Fibroblast of the aortic adventitia (primary cell): ENCODE measurements around the gene UBAC2. TPM values are rescaled to one million over a fixed set of nuclear protein-coding genes. Genes with fewer than 3 reads are reported as not detected.

Source experiments
- DNase-seq: peaks from one replicate; pipeline ENCODE4 v3.0.0-alpha.2; 2010; ENCODE audit warnings: low read depth
- H3K4me3 ChIP-seq: 2 replicates; pipeline ENCODE4 v1.5.1; 2011; ENCODE audit warnings: low read depth, mild to moderate bottlenecking, control low read depth, low read length, moderate library complexity
- total RNA-seq: library from RNA; depleted of rRNA; stranded (reverse); fragments of >200 nt; gene quantifications from 2 replicates; pipeline ENCODE4 v1.2.3, GENCODE V29; 2012; ENCODE audit warnings: low replicate concordance
- TF ChIP-seq, protein P1 (sequence below): IDR thresholded peaks from 2 replicates; pipeline ENCODE4 v1.5.1; 2011; ENCODE audit warnings: mild to moderate bottlenecking, low read length, control low read depth, inconsistent platforms; ENCODE audit not compliant: insufficient read depth

Gene UBAC2
- total RNA-seq, 1 donor = 33.8 TPM

DNA sequence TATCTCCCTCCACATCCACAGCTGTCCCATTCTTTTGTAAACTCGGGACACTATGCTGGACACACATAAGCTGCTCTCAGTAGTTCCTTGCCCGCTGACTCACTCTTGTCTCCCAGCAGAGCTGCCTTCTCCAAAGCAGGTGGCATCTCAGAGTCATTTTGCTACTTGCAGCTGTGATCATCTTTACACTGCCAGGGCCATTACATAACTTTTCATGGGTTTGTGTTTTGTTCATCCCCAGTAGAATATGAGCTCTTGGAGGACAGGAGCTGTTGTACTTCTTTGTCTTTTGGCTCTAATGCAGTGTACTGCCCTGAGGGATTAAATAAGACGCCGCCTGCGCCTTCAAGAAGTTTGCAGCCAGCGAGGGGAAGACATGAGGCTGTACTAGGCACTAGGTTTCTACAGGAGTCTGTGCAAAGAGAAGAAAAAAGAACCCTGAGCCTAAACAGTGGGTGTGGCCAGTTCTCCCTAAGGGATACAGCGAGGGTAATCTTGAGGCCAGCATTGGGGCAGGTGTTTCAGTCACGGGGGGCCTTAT, 147.3 kb downstream of the UBAC2 start:
- TF ChIP-seq, protein P1, sequence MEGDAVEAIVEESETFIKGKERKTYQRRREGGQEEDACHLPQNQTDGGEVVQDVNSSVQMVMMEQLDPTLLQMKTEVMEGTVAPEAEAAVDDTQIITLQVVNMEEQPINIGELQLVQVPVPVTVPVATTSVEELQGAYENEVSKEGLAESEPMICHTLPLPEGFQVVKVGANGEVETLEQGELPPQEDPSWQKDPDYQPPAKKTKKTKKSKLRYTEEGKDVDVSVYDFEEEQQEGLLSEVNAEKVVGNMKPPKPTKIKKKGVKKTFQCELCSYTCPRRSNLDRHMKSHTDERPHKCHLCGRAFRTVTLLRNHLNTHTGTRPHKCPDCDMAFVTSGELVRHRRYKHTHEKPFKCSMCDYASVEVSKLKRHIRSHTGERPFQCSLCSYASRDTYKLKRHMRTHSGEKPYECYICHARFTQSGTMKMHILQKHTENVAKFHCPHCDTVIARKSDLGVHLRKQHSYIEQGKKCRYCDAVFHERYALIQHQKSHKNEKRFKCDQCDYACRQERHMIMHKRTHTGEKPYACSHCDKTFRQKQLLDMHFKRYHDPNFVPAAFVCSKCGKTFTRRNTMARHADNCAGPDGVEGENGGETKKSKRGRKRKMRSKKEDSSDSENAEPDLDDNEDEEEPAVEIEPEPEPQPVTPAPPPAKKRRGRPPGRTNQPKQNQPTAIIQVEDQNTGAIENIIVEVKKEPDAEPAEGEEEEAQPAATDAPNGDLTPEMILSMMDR = no peak
- no peak overlapping the region for H3K4me3 ChIP-seq
- no peak for DNase-seq

DNA sequence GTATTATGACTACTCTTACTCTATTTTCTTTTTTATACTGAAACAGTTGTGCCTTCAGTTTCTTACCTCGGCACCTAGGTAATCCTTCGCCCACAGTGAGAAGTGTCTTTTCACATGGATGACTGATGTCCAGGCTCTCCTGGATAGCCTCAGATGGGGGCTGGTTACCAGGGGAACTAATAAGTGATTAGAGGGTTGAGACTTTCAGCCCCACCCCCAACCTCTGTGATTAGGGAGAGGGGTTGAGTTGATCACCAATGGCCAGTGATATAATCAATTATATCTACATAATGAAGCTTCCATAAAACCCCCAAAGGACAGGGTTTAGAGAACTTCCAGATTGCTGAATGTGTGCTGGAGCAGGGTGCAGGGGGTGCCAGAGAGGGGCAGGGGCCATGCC, 149.5 kb downstream of the UBAC2 start:
- no peak overlapping the region for H3K4me3 ChIP-seq
- DNase-seq = no peak
- TF ChIP-seq, protein P1 = no peak

- no peak for DNase-seq
- TF ChIP-seq, protein P1 = no peak
- H3K4me3 ChIP-seq = no peak overlapping the region
These were observed 151.1 kb downstream of the UBAC2 start for GRCh38 chr13:99351772-99352171.

- TF ChIP-seq, protein P1 = no peak
- no peak overlapping the region for H3K4me3 ChIP-seq
- DNase-seq = no peak
These were observed 151.9 kb downstream of the UBAC2 start for GRCh38 chr13:99352351-99353245.

DNA sequence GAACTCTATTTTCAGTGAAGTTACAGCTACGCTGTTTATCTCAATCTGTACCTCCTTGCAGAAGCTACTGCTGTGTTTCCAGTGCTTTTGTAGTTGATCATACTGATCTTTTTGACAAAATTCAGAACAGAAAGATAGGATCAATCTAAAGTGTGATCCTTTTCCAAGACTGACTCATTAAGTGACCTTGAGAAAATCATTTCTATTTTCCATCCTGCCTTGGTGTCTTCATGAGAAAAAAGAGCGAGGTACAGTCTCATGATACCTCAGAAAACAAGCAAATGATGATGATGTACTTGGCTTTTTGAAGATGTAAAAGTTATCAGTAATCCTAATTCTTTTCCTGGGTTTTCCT, 152.6 kb downstream of the UBAC2 start:
- no peak for DNase-seq
- H3K4me3 ChIP-seq = no peak overlapping the region
- TF ChIP-seq, protein P1 = no peak

DNA sequence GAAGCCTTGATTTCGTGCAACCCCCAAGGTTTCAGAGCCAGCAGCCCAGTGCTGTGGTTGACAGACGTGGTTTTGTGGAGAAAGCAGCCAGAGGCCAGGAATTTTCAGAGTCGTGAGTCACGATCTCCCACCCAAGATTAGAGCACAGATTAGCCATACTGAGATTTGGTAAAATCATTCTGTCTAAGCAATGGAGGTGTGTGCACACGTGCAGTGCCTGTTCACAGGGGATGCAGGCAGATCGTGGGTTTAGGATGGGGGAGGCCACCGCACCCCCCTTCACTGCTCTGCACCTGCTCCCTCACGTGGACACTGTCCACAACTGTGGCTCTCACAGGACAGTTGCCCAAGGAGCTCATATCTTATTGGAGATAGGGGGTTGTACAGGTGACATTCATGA, 153.2 kb downstream of the UBAC2 start:
- TF ChIP-seq, protein P1 = no peak
- H3K4me3 ChIP-seq = no peak overlapping the region
- peak; percentile 35 for DNase-seq
